ENCODE data around the gene RHEBL1.

The RHEBL1 gene

DNA sequence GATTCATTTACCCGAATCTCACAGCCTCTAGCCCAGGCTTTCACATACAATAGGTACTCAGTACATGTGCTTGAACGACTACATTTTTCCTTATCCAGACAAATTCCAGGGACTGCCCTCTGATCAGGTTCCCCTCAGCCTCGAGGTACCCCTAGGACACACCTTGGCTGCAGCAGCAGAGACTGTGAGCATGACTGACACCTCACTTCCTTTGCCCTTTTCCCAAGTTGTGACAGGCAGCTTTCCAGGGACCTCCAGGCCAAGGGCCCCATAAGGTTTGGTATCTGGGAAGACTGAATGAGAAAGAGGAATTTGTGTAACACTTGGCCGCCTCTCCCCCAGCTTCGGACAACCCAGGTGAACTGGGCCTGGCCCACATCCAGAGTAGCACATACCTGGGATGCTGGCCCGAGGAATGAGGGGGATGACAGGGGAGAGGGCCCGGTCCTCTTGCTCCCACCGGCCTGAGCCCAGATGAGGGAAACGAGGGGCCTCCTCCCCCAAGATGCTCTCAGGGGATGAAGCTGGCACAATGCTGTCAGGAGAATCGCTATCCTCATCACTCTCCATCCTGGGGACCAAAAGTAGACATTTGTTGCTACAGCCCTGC, 41.0 kb downstream of the RHEBL1 start:
- TF ChIP-seq, protein P1, sequence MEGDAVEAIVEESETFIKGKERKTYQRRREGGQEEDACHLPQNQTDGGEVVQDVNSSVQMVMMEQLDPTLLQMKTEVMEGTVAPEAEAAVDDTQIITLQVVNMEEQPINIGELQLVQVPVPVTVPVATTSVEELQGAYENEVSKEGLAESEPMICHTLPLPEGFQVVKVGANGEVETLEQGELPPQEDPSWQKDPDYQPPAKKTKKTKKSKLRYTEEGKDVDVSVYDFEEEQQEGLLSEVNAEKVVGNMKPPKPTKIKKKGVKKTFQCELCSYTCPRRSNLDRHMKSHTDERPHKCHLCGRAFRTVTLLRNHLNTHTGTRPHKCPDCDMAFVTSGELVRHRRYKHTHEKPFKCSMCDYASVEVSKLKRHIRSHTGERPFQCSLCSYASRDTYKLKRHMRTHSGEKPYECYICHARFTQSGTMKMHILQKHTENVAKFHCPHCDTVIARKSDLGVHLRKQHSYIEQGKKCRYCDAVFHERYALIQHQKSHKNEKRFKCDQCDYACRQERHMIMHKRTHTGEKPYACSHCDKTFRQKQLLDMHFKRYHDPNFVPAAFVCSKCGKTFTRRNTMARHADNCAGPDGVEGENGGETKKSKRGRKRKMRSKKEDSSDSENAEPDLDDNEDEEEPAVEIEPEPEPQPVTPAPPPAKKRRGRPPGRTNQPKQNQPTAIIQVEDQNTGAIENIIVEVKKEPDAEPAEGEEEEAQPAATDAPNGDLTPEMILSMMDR (IDR thresholded peaks at IDR 0.05; ENCODE audit: extremely low read depth, missing control alignments), result no peak
- no peak for DNase-seq (ENCODE audit: low spot score)

DNA sequence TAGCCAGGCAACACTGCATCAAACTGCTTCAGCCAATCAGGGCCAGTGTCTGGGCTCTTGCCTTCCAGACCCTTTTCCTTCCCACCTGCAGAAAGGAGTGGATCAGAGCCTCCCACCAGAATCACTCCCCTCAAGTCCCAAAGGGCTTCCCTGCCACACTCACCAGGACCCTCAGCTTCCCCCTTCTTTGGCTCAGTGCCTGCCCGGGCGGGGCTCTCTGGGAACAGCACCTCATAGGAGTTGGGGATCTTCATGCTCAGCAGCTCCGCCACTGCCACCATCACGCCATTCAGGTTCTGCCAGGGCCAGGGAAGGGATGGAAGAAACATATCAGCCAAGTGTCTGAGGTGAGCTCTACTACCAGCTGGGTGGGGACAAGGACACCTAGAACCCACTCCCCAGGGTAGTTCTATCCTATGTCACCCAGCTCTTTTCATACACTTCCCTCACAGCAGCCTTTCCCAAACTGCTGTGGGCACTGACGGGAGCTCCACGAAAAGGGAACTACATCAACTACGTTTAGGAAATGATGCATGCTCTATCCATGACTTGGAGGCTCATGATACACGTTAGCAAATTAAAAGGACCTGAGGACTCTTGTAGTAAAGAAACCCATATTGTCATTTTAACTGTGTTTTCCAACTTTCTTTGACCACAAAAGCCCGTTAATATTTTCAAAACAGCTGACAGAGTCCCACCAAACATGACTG, 41.8 kb downstream of the RHEBL1 start:
- TF ChIP-seq, protein P1 (IDR thresholded peaks at IDR 0.05; ENCODE audit: extremely low read depth, missing control alignments), result no peak
- DNase-seq (ENCODE audit: low spot score), result no peak

DNA sequence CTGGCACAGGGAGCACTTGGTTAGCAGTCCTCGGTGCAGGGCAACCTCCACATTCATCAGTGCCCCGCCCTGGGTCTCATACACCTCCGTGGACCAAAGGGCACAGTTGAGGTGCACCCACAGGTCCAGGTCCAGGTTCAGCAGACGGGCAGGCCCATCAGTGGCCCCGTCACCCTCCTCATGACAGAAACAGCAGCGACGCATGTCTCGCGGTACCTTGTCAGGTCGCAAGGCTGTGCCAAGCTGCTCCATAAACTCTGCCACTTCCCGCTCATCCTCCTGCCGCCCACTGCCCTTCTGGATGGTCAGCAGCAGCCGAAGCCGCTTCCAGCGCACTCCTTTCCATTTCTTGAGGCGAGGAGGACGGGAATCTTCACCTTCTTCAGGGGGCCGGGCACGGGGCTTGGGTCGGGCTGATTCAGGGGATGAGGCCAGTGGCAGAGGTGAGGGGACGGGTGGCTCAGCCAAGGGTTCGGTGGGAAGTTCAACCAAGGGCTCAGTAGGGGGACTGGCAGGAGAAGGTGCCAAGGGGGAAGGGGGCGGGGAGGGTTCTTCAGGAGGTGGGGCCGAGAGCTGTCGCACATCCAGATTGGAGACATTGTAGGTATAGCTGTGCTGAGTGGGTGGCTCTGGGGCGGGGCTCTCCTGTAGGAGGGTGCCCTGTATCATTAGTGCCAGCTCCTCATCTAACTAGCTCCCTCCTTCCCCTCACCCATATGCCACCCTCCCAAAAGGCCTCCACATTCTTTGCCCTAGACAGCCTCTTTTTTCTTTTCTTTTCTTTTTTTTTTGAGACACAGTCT, 42.9 kb downstream of the RHEBL1 start:
- no peak for DNase-seq (ENCODE audit: low spot score)
- TF ChIP-seq, protein P1 (IDR thresholded peaks at IDR 0.05; ENCODE audit: extremely low read depth, missing control alignments), result no peak

DNA sequence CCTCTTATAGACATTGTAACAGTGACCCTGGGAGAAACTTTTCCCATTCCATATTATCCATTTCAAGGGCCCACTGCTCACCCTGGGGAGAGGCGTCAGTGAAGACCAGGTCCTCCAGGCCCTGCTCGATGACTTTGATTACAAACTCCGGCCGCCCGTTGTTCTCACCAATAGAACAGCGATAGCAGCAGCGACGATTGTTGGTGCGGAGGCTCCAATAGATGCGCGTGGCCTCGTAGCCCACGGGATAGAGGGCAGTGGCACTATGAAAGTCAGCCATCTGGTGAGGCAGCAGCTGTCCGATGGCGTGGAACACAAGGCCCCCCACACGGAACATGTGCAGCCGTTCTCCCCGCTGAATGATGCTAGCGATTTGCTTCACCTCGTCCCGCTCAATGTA, 43.7 kb downstream of the RHEBL1 start:
- TF ChIP-seq, protein P1 (IDR thresholded peaks at IDR 0.05; ENCODE audit: extremely low read depth, missing control alignments), result no peak
- no peak for DNase-seq (ENCODE audit: low spot score)

DNA sequence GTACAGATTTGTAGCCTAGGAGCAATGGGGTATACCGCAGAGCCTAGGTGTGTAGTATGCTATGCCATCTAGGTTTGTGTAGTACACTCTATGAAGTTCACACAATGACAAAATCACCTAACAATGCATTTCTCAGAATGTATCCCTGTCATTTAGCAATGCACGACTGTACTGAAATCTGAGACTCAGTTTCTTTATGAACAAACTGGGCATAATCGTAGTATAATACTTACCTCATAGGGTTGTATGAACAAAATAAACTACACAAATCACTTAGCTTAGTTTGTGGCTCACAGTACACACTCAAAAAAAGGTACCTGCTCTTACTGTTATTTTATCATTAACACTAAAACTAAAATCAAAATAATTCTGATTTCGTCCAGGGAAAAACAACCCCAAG, 44.3 kb downstream of the RHEBL1 start:
- TF ChIP-seq, protein P1 (IDR thresholded peaks at IDR 0.05; ENCODE audit: extremely low read depth, missing control alignments), result no peak
- DNase-seq (ENCODE audit: low spot score), result no peak

DNA sequence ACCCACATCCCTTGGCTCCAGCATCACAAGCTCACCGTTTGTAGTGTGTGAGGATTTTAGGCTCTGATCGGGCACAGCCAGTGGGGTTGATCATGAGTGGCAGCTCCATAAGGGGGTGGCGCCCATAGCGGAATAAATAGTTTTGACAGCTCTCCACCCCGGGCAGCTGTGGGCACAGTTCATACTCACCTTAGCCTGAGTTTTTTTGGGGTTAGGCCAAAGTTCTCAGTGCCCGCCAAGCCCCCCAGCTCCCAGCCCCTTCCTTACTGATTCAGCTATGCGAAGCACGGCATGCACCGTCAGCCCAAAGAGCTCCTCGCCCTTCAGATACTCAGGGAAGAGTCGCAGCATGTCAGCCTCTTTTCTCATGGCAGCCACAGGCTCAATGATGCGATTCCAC, 45.2 kb downstream of the RHEBL1 start:
- DNase-seq (ENCODE audit: low spot score), result no peak
- TF ChIP-seq, protein P1 (IDR thresholded peaks at IDR 0.05; ENCODE audit: extremely low read depth, missing control alignments), result no peak

DNA sequence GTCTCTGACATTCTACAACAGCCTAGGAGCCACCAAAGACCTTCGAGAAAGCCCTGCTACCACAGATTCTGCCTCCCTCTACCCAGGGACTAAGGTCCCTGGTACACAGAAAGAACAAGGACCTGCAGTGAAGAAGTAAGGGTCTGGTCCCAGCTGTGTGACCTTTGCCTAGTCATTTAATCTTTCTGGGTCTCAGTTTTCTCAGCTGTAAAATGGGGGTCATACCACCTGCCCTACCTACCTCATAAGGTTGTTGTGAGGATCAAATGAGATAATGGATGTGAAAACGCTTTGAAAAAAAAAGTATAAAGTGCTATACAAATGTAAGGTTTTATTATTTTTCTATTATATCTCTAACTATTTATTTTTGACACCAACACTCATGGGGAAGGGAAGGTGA, 46.0 kb downstream of the RHEBL1 start:
- no peak for DNase-seq (ENCODE audit: low spot score)
- TF ChIP-seq, protein P1 (IDR thresholded peaks at IDR 0.05; ENCODE audit: extremely low read depth, missing control alignments), result no peak
